Measurements from ENCODE around the gene HOTAIR.
A peak's percentile ranks its signal among the peaks of the same experiment; 100 is the strongest.

Gene HOTAIR

DNA sequence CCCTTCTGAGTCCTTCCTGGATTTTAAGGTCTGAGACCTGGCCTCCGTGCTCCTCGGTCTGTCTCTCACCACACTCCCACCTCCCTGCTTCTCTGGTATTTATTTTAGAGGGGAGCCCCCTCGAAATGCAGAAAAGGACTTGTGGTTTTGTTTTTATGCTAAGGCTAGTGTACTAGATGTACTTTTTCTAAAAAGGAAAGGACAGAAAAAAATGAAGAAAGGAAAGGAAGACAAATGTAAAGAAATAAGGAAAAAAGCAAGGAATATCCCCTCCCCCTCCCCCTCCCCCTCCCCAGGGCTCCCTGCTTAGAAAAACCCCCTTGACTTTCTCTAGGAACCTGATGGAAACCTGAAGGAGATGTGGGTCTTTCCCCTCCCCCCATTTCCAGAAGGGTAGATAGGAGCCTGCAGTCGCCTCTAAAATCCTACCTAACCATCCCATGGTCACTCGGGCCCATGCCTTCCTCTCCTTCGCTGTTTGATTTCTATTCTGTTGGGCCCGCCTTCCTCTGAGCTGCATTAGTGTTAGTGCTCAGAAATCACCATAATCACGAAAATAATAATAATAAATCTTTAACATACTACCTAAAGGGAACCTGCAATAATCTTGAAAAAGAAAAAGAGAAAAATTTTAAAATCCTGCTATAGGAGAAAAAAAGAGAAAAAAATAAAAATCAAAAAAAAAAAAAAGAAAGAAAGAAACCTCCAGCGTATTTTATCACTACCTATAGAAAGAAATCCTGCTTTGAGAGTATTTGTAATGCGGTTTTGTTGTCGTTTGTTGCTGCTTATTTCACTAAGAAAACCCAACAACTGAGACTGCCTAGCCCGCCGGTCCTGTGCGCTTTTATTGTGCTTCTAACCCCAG lies 37.1 kb upstream of the HOTAIR start:
- no peak for DNase-seq (ENCODE audit: low read depth)

DNA sequence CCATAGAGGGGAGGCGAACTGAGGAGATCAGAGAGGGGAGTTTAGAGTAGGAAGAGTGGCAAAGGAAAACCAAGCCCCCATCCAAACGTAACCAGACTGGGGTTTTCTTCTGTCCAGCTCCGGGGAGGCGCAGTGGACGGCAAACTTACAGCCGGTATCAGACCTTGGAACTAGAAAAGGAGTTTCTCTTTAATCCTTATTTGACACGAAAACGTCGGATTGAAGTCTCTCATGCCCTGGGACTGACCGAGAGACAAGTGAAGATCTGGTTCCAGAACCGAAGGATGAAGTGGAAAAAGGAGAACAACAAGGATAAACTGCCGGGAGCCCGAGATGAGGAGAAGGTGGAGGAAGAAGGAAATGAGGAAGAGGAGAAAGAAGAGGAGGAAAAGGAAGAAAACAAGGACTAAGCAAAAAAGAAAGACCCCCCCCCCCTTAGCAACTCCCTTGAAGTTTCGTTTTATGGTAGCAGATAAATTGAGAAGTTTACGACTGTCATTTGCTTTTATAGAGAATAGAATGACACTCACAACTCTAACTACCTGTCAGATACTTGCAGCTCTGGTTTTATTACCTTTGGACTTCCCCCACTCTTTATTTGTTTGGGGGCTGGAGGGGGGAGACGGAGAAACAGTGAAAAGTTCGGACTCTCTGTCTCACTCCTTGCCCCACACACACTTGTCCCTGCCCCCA lies 36.4 kb upstream of the HOTAIR start:
- DNase-seq (ENCODE audit: low read depth) = no peak

DNA sequence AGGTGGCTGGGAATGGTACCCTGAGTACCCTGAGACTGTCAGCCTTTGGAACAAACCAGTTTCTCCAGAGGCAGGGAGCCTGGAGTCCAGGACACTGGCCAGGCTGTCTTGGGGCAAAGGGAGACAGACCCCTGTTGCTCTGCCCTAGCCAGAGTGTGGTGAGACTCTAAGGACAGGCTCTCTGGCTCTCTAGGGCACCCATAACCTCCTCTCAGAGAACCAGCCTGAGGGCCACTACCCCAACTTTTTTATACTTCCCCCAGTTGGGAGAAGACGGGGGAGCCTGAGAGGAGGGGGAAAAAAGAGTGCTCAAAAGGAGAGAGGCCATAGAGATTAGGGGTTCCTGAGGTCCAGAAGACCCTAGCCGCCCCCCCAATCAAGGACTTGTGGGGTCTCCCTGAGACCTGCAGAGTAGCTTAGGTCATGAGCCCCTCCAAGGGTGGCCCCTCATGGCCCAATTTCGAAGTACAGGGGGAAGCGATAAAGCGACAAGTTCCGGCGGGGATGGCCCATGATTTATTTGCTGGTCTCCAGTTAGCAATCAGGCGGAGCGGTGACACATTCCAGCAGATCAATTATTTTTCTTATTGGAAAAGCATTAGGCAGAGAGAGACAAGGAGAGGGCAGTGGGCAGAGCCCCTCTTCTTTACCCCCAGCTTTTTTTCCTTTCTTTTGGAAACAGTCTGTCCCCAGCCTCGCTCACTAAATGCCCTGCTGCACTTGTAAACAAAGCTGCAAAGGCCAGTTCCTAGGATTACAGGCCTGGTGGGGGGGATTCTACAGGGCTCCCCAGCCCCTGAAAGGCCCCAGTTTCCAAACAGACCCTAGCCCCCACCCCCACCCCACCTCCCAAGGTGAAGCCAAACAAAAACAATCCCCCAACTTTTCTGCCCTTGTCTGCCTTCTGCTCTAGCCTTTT lies 35.6 kb upstream of the HOTAIR start:
- DNase-seq (ENCODE audit: low read depth) = no peak

DNA sequence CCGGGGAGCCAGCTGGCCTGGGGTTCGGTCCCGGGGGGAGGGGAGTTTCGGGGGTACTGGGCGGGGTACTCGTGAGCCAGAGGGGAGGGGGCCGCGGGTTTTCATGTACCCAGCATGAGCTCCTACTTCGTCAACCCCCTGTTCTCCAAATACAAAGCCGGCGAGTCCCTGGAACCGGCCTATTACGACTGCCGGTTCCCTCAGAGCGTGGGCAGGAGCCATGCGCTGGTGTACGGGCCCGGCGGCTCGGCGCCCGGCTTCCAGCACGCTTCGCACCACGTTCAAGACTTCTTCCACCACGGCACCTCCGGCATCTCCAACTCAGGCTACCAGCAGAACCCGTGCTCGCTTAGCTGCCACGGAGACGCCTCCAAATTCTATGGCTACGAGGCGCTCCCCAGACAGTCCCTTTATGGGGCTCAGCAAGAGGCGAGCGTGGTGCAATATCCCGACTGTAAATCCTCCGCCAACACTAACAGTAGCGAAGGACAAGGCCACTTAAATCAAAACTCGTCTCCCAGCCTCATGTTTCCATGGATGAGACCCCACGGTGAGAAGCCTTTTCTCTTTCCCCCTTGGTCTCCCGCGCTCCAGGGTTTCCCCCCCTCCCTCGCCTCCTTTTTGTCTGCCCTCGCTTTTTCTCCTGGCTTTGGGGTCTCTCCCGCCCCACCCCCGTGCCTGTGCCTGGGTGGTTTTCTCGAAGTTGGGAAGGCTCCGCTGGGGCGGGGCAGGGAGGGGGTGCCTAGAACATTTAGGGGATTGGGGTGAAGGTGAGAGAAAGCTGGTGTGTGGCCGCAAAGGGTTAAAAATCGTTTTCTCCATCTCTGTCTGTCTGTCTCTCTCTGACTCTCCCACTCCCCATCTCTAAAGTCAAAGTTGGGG lies 34.7 kb upstream of the HOTAIR start:
- DNase-seq (ENCODE audit: low read depth) = no peak

DNA sequence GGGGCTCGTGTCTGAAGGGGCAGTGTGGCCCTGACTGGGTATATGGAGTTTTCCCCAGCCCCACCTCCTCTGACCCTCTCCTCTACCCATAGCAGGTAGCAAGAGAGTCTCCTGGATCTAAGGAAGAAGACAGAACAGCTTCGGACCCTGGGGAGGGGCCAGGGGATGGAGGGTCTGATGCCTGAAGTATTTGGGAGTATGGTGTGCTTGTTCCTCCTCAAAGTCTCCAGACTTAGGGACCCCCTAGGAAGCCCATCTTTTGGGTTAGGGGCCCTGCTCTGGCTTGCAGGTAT lies 33.5 kb upstream of the HOTAIR start:
- no peak for DNase-seq (ENCODE audit: low read depth)

DNA sequence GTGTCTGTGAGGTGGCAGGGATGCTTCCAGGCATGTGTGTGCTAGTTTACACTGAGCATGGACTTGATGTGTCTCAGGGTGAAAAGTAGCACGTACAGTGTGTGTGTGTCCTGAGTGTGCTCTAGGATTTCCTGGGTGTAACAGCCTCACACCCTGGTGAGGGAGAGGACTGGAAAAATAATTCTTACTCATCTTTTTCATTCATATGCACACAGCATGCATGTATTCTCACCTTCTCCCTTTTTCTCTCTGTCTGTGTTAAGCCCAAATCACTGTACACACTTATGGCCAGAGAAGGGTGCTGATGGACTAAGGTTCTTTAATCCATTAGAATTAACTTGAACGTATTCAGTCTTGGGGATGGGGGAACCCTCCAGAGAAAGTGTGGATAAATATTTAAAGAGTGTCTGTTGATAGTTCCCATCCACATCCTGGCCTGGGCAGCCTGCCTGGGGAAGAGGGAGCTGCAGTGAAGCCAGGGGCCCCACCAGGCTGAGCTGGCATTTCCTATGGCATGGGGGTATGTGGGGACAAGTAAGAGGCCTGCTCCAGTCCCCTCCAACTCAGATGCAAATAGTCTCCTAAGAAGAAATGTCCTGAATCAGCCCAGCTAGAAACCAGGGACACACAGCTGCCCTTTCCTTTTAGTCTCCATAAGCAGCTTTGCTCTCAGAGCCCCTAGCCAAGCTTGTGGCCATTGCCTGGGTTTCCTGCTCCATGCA lies 32.9 kb upstream of the HOTAIR start:
- DNase-seq (ENCODE audit: low read depth) = no peak

DNA sequence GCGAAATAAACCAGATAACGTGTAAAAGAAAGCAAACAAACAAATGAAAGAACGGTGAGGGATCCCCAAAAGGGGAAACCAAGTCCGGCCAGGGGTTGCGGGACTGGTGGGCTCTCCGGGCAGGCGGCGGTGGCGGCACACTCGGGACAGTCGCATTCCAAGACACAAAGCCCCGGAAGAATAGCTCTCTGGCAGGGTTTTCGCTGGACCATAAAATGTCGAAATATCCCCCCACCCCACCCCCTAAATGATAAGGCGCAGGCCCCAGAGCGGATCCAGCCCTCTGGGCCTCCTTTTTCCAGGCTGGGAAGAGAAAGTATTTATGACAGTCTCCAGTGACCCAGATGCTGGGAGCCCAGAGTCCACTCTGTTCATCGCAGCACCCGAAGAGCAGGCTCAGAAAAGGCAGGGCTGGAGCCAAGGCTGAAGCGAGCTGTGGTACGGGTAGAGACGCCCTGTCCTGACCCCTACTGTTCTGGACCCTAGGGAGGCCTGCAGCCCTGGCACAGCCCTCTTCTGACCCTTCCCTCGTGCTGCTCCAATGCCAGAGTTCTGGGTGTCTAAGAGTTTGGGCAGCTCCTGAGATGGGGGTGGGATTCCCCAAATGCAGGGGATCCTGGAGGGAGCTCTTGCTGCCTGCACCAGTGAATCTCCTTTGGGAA lies 31.9 kb upstream of the HOTAIR start:
- DNase-seq (ENCODE audit: low read depth) = no peak

DNA sequence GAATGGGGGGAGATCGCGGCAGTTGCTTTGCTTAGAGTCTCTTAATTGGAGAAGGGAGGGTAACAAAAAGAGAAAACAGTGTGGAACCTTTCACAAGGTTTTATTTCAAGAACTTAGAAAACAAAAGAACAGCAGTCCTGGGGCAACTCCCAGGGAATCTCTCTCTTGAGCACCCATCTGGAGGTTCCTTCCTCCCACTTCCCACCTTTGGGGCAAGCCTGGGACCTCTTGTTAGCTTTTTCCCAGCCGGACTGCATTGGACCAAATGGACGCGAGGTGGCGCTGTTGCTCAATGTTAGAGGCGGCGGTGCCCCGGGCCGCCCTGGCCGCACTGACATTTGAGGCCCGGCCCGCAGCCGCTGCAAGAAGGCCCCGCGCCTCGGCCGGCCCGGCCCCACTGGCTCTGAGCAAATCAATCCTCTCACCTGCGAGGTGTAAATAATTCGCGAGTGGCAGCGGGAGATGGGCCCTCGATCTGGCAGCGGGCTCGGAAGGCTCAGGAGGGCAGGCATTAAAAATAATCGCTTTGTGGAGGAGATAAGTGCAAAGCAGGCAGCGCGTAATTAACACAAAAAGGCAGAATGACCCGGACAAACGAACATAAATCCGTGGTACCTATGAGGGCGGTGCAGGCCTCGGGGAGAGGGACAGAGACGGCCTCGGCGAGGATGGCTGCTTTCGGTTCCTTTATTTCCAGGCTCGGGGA lies 31.3 kb upstream of the HOTAIR start:
- DNase-seq (ENCODE audit: low read depth) = peak; percentile 68

DNA sequence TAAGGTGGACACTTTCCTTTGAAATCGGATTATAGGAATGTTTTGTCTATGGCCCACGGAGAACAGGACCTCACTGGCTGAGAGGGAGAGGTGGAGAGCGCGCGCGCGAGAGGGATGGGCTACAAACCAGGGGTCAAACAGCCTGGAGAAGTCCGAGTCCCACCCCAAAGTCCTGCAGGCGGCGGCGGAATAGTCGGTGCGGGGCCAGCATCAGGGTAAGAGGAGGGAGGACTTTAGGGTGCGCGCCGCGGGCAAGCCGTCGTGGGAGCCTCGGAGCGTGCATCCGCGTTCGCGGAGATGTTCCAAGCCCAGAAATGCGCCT lies 30.7 kb upstream of the HOTAIR start:
- DNase-seq (ENCODE audit: low read depth) = no peak

DNA sequence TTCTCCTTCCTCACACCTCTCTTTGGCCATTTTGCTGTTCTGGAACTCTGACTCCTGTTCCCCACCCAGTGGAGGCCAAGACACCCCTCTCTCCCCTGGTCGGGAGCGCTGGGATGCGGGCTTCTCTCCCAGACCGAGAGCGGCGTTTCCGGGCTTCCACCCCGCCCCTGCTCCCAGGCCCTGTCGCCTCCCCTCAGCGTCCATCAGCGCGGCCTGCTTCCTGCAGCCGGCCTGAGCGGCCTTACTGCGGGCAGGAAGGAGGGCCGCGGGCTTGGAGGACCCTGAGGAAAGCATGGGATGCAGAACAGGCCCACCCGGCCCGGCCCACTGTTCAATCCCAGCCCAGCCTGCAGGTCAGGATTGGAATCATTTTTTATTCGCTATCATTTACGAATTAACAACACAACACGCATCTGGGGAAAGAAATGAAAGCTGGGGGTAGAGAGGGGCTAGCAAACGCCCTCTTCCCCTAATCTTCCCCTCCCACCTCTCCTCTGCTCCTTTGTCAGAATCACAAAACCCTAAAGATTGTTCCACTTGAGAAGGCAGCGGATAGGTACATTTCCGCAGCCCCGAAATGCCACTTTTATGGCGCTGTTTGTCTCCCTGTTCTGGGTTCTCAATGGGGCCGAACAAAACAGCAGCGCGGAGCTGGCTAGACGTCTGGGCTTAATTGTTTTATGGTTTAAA lies 30.2 kb upstream of the HOTAIR start:
- DNase-seq (ENCODE audit: low read depth) = no peak

DNA sequence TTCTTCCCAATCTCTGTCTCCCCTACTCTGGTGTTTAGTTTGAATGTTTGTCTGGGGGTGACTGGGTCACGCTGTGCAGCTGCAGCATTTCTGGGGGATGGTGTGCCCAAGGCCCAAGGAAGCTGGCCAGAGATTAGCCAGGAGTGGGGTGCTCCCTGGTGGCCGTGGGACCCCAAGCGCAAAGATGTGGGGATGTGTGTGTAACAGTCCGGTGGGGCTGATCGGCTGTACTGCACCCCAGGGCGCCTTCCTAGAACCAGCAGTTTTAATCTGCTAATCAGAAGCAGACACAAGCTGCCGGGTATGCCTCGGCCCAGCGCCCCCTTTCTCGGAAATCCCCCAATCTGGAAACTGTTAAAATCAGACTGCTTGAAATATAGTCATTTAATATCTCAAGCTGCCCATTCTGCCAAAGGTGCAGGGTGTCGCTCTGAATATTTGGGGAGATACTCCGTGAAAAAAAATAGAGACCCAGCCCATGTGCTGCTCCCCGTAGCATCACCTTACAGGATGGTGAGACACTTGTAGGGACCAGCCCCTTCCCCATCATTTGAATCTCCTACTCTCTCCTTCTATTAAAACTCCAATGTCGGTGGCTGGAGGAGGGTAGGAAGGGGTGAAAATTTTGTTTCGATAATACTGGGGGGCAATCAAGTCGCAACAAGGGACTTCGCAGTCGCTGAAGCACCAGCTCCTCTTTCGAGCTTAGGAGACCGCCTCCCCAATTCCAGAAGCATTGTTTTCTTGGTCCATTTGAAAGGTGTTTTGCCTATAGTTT lies 29.5 kb upstream of the HOTAIR start:
- no peak for DNase-seq (ENCODE audit: low read depth)

DNA sequence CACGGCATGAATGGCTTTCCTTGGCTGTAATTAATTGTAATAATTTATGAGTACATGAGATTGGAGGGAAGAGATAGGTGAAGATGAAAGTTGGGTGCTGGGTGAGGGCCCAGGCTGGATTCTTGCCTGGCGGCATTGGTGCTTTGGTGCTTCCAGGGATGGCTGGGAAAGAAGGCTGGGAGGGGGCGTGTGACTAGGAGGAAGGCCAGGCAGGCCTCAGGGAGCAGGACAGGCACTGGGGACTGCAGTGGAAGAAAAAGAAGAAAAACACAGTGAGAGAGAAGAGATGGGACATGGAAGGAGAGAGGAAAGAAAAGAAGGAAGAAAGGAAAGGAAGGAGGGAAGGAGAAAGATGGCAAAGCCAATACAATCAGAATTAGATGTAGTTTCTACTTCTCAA lies 28.9 kb upstream of the HOTAIR start:
- no peak for DNase-seq (ENCODE audit: low read depth)

DNA sequence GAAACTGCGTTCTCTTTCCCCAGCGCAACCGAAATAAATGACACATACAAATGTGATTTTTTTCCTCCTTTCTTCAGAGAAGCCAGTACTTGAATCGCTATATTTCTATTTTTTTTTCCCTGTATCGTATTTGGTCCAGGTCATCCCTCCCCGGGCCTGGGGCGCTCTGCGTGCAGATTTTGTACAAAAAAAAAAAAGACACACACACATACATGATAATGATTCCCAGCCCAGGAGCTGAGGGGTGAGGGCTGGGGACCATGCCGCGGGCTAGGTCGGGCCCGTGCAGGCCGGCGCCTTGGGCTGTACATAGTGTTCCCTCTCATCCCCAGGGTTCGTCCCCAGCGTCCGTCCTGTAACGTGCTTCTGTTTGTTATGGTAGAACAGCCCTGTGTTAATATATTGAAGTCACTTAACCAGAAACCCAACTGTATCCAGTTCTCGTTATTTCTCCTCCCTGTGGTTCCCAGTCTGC lies 28.2 kb upstream of the HOTAIR start:
- no peak for DNase-seq (ENCODE audit: low read depth)

DNA sequence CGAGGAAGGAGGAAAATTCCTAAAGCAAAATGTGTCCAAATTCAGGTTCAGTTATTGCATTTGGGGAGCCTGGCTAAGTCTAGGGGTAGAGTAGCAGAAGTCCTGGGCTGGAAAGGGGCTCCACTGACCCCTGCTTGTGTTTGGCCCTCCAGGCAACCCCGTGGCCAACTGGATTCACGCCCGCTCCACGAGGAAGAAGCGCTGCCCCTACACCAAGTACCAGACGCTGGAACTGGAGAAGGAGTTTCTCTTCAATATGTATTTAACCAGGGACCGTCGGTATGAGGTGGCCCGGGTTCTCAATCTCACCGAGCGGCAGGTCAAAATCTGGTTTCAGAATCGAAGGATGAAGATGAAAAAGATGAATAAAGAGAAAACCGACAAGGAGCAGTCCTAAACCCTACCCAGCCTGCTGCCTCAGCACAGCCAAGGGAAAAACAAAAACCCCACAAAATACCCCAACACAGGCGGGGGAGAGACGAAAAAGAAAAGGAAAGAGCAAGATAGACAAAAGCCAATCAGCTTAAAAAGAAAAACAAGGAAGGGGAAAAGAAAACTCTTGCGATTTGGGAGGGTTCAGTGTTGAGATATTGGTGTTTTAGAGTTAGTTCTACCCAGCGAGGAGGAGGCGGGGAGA lies 27.6 kb upstream of the HOTAIR start:
- no peak for DNase-seq (ENCODE audit: low read depth)

DNA sequence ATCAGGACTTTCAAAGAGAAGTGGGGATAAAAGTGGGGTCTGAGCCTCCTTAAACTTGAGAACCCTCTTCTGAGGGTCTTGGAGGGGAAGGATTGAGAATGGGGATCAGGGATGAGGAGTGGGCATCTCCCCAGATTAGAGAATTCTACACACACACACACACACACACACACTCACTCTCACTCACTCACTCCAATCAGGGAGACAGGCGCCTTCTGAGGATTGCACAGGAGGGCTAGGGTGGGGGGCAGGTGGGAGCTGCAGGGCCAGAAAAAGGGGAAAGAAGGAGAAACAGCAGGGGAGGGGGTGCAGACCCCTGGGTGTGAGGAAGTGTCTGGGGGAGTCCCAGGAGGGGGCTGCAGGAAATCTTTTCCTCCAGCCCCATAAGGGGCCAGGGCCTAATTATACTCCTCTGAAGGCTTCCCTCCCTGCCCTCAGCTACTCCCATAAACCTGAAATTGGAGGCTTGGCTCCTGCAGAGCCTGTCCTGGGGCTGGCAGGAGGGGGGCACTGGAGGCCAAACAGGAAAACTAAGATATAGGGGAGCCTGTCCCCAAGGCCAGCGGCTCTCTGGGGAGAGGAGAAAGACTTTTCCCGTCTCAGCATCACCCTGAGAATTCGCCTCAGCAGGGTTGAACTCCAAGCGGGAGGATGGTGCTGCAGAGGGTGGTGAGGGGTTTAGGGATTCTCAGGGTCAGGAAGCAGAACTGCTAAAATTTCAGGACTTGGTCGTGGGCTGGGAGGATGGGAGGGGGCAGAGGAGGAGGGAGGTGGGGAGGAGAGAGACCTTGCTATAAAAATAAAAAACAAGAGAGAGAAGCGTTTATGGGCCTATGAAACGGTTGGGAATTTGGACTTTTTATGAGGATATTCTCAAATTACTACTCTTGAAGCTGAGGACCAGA lies 26.8 kb upstream of the HOTAIR start:
- no peak for DNase-seq (ENCODE audit: low read depth)

DNA sequence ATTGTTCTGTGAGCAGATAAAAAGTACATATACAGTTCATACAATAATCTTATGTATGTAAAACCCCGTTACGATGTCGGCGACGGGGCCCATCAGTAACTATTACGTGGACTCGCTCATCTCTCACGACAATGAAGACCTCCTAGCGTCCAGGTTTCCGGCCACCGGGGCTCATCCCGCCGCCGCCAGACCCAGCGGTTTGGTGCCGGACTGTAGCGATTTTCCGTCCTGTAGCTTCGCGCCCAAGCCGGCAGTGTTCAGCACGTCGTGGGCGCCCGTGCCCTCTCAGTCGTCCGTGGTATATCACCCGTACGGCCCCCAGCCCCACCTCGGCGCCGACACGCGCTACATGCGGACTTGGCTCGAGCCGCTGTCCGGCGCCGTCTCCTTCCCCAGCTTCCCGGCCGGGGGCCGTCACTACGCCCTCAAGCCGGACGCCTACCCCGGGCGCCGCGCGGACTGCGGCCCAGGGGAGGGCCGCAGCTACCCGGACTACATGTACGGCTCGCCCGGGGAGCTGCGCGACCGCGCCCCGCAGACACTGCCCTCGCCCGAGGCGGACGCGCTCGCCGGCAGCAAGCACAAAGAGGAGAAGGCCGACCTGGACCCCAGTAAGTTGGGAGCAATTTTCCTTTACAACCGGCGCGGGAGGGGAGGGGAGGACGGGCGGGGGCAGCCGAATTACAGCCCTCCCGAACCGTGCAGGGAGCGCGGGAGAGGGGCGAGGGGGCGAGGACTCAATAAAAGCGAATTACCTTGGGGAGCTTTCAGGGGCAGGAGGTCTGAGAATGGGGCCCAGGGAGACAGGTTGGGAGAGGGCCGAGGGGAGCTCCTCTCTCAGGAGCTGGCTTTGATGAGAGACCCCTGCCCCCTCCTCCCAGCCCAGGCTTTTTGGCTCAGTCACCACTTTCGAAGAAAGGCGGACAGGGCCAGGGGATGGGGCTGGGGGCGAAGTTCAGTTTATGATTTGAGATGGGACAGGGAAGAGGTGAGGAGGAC lies 25.7 kb upstream of the HOTAIR start, which contains the start of gene HOXC9:
TSS of gene HOXC9 (plus strand) at position 46 of the 999 bp plus-strand sequence. CDS start at position 74, 28 bp downstream.
- no peak for DNase-seq (ENCODE audit: low read depth)

Measured in stimulated activated CD4-positive, alpha-beta T cell treated with anti-CD3 and anti-CD28 coated beads, Interleukin-2, amount 100 ng/mL, for 4 hours (primary cell).